Measurements from ENCODE around the gene NEK3.
"Not testable (repeated sequence)": the region's sequence is repeated elsewhere in the genome, so short reads cannot be mapped to it uniquely, and the experiment has no call there.

DNA sequence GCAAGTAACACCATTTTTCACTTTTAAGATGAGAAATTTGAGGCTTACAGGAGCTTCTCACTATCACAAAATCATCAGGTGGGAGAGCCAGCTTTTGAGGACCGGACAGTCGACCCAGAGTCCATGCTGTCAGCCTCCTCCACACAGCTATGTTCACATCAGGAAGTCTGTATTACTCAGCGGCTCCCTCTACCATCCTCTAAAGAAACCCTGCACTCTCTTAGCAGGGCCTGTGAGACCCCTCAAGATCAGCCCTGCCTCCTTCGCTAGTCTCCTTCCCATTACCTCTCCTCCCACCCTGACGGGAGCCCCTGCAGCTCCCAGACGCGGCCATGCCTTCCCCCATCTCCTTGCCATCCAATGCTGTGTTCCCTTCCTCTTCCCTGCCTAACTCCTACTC is 43.1 kb upstream of the NEK3 start:
- not testable (repeated sequence) for TF ChIP-seq POLR2A (IDR thresholded peaks at IDR 0.05)
- TF ChIP-seq, protein P1, sequence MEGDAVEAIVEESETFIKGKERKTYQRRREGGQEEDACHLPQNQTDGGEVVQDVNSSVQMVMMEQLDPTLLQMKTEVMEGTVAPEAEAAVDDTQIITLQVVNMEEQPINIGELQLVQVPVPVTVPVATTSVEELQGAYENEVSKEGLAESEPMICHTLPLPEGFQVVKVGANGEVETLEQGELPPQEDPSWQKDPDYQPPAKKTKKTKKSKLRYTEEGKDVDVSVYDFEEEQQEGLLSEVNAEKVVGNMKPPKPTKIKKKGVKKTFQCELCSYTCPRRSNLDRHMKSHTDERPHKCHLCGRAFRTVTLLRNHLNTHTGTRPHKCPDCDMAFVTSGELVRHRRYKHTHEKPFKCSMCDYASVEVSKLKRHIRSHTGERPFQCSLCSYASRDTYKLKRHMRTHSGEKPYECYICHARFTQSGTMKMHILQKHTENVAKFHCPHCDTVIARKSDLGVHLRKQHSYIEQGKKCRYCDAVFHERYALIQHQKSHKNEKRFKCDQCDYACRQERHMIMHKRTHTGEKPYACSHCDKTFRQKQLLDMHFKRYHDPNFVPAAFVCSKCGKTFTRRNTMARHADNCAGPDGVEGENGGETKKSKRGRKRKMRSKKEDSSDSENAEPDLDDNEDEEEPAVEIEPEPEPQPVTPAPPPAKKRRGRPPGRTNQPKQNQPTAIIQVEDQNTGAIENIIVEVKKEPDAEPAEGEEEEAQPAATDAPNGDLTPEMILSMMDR (IDR thresholded peaks at IDR 0.05) = not testable (repeated sequence)

Measured in uterus (tissue), 2 donors.